Loucy (cell line): ENCODE data around the gene KCTD18.

Experiments
- H2AFZ ChIP-seq: fragments of 200-600 bp; sonication (generic); 2 replicates; pipeline ENCODE4 v1.6.0; 2016; ENCODE audit warnings: antibody characterized with exemption, mild to moderate bottlenecking, low read length, moderate library complexity
- H3F3A ChIP-seq: fragments of 200-600 bp; 2 replicates; pipeline ENCODE4 v1.6.0; 2016; ENCODE audit warnings: antibody characterized with exemption, low read depth, mild to moderate bottlenecking
- H3K27me3 ChIP-seq: fragments of 200-600 bp; sonication (generic); 2 replicates; pipeline ENCODE4 v1.6.1; 2014; ENCODE audit warnings: low read length, mild to moderate bottlenecking; ENCODE audit not compliant: insufficient read depth, poor library complexity, severe bottlenecking
- H3K36me3 ChIP-seq: fragments of 200-600 bp; sonication (generic); 2 replicates; pipeline ENCODE4 v1.6.1; 2016; ENCODE audit warnings: low read length; ENCODE audit not compliant: insufficient read depth
- H3K4me1 ChIP-seq: fragments of 200-600 bp; sonication (generic); 2 replicates; pipeline ENCODE4 v1.5.1; 2014; ENCODE audit warnings: low read length, mild to moderate bottlenecking; ENCODE audit not compliant: insufficient read depth, poor library complexity, severe bottlenecking
- H3K4me2 ChIP-seq: fragments of 200-600 bp; sonication (generic); 2 replicates; pipeline ENCODE4 v1.6.0; 2014; ENCODE audit warnings: antibody characterized with exemption, low read length, low read depth, mild to moderate bottlenecking; ENCODE audit not compliant: poor library complexity, severe bottlenecking
- H3K4me3 ChIP-seq: fragments of 200-600 bp; sonication (generic); 2 replicates; pipeline ENCODE4 v1.5.1; 2014; ENCODE audit warnings: low read length, mild to moderate bottlenecking, mixed read lengths; ENCODE audit not compliant: poor library complexity, severe bottlenecking
- H3K79me2 ChIP-seq: fragments of 200-600 bp; sonication (generic); 2 replicates; pipeline ENCODE4 v1.6.1; 2014; ENCODE audit warnings: low read length; ENCODE audit not compliant: insufficient read depth
- H3K9ac ChIP-seq: fragments of 200-600 bp; sonication (generic); 2 replicates; pipeline ENCODE4 v1.6.0; 2014; ENCODE audit warnings: mild to moderate bottlenecking, low read depth, low read length, moderate library complexity; ENCODE audit not compliant: poor library complexity, severe bottlenecking
- H3K9me2 ChIP-seq: fragments of 200-600 bp; sonication (generic); replicated peaks from 2 replicates; pipeline ENCODE4 v1.6.1; 2016; ENCODE audit warnings: low read depth, low read length, mixed read lengths
- H3K9me3 ChIP-seq: fragments of 200-600 bp; sonication (generic); 2 replicates; pipeline ENCODE4 v1.6.1; 2014; ENCODE audit warnings: mild to moderate bottlenecking, antibody characterized with exemption, low read length, low read depth; ENCODE audit not compliant: insufficient read depth
- H4K20me1 ChIP-seq: fragments of 200-600 bp; sonication (generic); 2 replicates; pipeline ENCODE4 v1.6.0; 2014; ENCODE audit warnings: antibody characterized with exemption, low read length, mild to moderate bottlenecking; ENCODE audit not compliant: insufficient read depth, poor library complexity, severe bottlenecking
- EZH2phosphoT487 ChIP-seq: fragments of 200-600 bp; IDR thresholded peaks from 2 replicates; pipeline ENCODE4 v1.6.1; 2018; ENCODE audit warnings: antibody characterized with exemption, mild to moderate bottlenecking, moderate library complexity, borderline replicate concordance
- TF ChIP-seq, protein P1 (sequence below): fragments of 200-600 bp; sonication (generic); conservative IDR thresholded peaks from 2 replicates; pipeline ENCODE4 v1.5.1; 2014; ENCODE audit warnings: mild to moderate bottlenecking, antibody characterized with exemption, low read length

KCTD18 gene

DNA sequence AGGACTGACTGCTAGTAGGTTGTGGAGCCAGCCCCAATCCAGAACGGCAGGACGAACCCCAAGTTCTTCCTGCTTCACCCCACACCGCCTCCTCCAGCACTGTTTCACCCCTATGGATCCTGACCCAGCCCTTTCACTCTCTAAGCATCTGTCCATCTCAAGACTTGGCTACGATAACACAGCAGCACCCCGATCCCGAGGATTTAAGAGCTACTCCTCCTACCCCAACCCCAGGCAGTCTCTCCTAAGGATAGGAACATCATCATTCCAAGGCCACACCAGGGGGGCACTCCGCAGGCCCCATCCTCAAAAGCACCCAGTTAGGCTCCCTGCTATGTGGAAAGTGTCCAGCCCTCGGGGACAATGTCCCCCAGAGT is 645 bp downstream of the KCTD18 start:
- Histone ChIP-seq H3K9me3 (no peaks in the 10 kb centered on the region), H3K9me2 (no peaks in the 10 kb centered on the region), H3K79me2 (peaks cover 15% of the 10 kb centered on the region), H3F3A (no peaks in the 10 kb centered on the region), H4K20me1 (no peaks in the 10 kb centered on the region), H2AFZ (peak overlapping the region; percentile 39), H3K4me1 (peaks cover 19% of the 10 kb centered on the region), H3K27me3 (peaks cover 30% of the 10 kb centered on the region), H3K36me3 (no peaks in the 10 kb centered on the region), H3K4me2 (peak overlapping the region; percentile 94), H3K4me3 (peak overlapping the region; percentile 86), H3K9ac (peak overlapping the region; percentile 93)
- TF ChIP-seq, protein P1, sequence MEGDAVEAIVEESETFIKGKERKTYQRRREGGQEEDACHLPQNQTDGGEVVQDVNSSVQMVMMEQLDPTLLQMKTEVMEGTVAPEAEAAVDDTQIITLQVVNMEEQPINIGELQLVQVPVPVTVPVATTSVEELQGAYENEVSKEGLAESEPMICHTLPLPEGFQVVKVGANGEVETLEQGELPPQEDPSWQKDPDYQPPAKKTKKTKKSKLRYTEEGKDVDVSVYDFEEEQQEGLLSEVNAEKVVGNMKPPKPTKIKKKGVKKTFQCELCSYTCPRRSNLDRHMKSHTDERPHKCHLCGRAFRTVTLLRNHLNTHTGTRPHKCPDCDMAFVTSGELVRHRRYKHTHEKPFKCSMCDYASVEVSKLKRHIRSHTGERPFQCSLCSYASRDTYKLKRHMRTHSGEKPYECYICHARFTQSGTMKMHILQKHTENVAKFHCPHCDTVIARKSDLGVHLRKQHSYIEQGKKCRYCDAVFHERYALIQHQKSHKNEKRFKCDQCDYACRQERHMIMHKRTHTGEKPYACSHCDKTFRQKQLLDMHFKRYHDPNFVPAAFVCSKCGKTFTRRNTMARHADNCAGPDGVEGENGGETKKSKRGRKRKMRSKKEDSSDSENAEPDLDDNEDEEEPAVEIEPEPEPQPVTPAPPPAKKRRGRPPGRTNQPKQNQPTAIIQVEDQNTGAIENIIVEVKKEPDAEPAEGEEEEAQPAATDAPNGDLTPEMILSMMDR = no peak
- TF ChIP-seq EZH2phosphoT487 = no peak

GRCh38 chr2:200507179-200507578 is 2.7 kb downstream of the KCTD18 start:
- H3K9ac ChIP-seq = no peak overlapping the region
- peaks cover 15% of the 10 kb centered on the region for H3K79me2 ChIP-seq
- no peaks in the 10 kb centered on the region for H3K36me3 ChIP-seq
- H3K27me3 ChIP-seq = peaks cover 12% of the 10 kb centered on the region
- H3K9me2 ChIP-seq = no peaks in the 10 kb centered on the region
- H2AFZ ChIP-seq = no peak overlapping the region
- H3K9me3 ChIP-seq = no peaks in the 10 kb centered on the region
- no peaks in the 10 kb centered on the region for H3F3A ChIP-seq
- H3K4me1 ChIP-seq = peaks cover 19% of the 10 kb centered on the region
- H3K4me3 ChIP-seq = no peak overlapping the region
- TF ChIP-seq EZH2phosphoT487 = no peak
- H3K4me2 ChIP-seq = no peak overlapping the region
- H4K20me1 ChIP-seq = no peaks in the 10 kb centered on the region

- Histone ChIP-seq H3K79me2 (peaks cover 15% of the 10 kb centered on the region), H4K20me1 (no peaks in the 10 kb centered on the region), H3K4me1 (peaks cover 19% of the 10 kb centered on the region), H3K4me3 (no peak overlapping the region), H2AFZ (no peak overlapping the region), H3F3A (no peaks in the 10 kb centered on the region), H3K9me2 (no peaks in the 10 kb centered on the region), H3K9me3 (no peaks in the 10 kb centered on the region), H3K36me3 (no peaks in the 10 kb centered on the region), H3K4me2 (no peak overlapping the region), H3K27me3 (peaks cover 7% of the 10 kb centered on the region), H3K9ac (no peak overlapping the region)
- TF ChIP-seq EZH2phosphoT487 = no peak
- TF ChIP-seq, protein P1 = no peak
These were observed 3.2 kb downstream of the KCTD18 start for GRCh38 chr2:200506679-200507078.

DNA sequence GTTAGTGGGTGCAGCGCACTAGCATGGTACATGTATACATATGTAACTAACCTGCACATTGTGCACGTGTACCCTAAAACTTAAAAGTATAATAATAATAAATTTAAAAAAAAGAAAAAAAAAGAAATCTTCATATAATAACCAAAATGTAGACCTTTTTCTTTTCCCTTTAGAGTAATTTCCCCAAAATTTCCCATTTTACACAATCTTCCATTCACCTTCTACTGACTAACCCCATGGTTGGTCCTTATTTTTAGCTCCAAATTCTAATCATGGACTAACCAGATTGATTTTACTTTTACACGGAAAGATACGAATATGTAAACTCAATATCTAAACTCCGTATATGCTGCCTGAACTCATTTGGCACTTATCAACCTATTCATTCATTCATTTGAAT is 7.7 kb downstream of the KCTD18 start:
- Histone ChIP-seq H3K36me3 (peaks cover 5% of the 10 kb centered on the region; the same call in 1 of the 2 replicates), H2AFZ (no peak overlapping the region), H4K20me1 (no peaks in the 10 kb centered on the region), H3K9ac (no peak overlapping the region), H3K4me1 (peaks cover 3% of the 10 kb centered on the region), H3K9me3 (no peaks in the 10 kb centered on the region), H3K4me3 (no peak overlapping the region), H3K9me2 (no peaks in the 10 kb centered on the region), H3K4me2 (no peak overlapping the region), H3K79me2 (no peaks in the 10 kb centered on the region), H3F3A (no peaks in the 10 kb centered on the region), H3K27me3 (no peaks in the 10 kb centered on the region)
- TF ChIP-seq, protein P1 = no peak
- TF ChIP-seq EZH2phosphoT487 = no peak
